Measurements from ENCODE around the gene CRB3.
"Not testable (repeated sequence)": the region's sequence is repeated elsewhere in the genome, so short reads cannot be mapped to it uniquely, and the experiment has no call there.

- TF ChIP-seq, protein P1, sequence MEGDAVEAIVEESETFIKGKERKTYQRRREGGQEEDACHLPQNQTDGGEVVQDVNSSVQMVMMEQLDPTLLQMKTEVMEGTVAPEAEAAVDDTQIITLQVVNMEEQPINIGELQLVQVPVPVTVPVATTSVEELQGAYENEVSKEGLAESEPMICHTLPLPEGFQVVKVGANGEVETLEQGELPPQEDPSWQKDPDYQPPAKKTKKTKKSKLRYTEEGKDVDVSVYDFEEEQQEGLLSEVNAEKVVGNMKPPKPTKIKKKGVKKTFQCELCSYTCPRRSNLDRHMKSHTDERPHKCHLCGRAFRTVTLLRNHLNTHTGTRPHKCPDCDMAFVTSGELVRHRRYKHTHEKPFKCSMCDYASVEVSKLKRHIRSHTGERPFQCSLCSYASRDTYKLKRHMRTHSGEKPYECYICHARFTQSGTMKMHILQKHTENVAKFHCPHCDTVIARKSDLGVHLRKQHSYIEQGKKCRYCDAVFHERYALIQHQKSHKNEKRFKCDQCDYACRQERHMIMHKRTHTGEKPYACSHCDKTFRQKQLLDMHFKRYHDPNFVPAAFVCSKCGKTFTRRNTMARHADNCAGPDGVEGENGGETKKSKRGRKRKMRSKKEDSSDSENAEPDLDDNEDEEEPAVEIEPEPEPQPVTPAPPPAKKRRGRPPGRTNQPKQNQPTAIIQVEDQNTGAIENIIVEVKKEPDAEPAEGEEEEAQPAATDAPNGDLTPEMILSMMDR (IDR thresholded peaks at IDR 0.05), result not testable (repeated sequence)
- not testable (repeated sequence) for TF ChIP-seq EP300 (IDR thresholded peaks at IDR 0.05)
Measured at GRCh38 chr19:6508028-6508771, 44.1 kb downstream of the CRB3 start.
